Coronary artery (tissue), 2 donors: ENCODE measurements around the gene CD40.

ENCODE experiments used
- DNase-seq: peaks from one replicate; pipeline ENCODE4 v3.0.0-alpha.2; 2017; ENCODE audit warnings: low spot score
- H3K27ac ChIP-seq, 2 donors: fragments of 200-600 bp; sonication (generic); one replicate each; pipeline ENCODE4 v1.5.1; 2016 to 2019
- H3K4me3 ChIP-seq: fragments of 200-600 bp; sonication (generic); 2 replicates; pipeline ENCODE4 v1.5.1; 2016; ENCODE audit warnings: mild to moderate bottlenecking, moderate library complexity
- TF ChIP-seq, protein P1 (sequence below): fragments of 200-600 bp; sonication (generic); IDR thresholded peaks from one replicate; pipeline ENCODE4 v1.5.1; 2019; ENCODE audit warnings: antibody characterized with exemption

The CD40 gene

GRCh38 chr20:46122516-46123481 lies 4.7 kb downstream of the CD40 start:
- Histone ChIP-seq H3K27ac (no peak overlapping the region), H3K4me3 (no peak overlapping the region)
- DNase-seq: peak; percentile 33
- TF ChIP-seq, protein P1, sequence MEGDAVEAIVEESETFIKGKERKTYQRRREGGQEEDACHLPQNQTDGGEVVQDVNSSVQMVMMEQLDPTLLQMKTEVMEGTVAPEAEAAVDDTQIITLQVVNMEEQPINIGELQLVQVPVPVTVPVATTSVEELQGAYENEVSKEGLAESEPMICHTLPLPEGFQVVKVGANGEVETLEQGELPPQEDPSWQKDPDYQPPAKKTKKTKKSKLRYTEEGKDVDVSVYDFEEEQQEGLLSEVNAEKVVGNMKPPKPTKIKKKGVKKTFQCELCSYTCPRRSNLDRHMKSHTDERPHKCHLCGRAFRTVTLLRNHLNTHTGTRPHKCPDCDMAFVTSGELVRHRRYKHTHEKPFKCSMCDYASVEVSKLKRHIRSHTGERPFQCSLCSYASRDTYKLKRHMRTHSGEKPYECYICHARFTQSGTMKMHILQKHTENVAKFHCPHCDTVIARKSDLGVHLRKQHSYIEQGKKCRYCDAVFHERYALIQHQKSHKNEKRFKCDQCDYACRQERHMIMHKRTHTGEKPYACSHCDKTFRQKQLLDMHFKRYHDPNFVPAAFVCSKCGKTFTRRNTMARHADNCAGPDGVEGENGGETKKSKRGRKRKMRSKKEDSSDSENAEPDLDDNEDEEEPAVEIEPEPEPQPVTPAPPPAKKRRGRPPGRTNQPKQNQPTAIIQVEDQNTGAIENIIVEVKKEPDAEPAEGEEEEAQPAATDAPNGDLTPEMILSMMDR: no peak

DNA sequence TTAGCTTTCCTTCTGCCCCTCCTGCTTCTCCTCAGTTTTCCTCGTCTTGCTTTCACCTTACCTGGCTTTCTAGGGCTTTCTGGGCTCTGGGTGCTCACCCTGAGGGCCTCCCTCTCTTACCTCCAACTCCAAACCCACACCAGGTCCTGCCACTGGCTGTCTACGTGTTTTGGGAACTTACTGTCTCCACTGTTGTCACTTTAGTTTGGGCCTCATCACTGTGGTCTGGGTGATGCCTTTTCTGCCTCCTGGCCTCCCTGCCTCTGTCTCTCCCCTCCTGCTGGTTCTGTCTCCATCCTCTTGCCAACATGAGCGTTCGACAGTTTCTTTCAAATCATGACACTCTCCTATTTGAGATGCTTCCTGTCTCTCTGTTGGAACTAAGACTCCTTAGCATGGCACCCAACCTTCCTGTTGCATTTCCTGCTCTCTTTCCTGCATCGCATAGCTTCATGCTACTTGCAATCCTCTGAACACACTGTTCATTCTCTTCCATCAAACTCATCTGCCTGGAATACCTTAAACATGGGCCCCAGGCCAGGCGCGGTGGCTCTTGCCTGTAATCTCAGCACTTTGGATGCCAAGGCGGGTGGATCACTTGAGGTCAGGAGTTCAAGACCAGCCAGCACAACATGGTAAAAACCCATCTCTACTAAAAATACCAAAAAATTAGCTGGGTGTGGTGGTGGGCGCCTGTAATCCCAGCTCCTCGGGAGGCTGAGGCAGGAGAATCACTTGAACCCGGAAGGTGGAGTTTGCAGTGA lies 5.5 kb downstream of the CD40 start:
- no peak for DNase-seq
- Histone ChIP-seq H3K4me3 (no peak overlapping the region), H3K27ac (no peak overlapping the region)
- TF ChIP-seq, protein P1: no peak

DNA sequence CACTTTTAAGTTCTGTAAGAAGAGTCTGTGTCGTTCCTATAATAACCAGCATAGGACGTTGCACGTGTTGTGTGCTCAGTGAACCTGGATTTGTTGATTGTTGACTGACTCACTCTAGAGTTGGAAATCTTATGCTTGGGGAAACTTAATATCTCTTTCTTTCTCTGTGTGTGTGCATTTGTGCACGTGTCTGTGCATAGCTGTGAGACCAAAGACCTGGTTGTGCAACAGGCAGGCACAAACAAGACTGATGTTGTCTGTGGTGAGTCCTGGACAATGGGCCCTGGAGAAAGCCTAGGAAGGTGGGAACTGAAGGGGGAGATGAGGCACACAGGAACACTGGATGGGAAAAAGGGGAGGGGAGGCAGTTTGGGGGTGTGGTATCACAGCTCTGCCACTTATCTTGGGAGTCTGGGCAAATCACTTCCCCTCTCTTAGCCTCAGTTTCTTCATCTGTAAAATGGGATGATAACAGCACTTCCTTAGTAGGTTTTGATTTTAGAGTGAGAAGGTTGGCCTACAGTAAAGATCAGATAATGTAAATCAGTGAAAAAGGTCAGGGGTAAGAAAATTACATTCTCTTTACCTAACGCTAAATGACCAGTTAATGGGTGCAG lies 8.4 kb downstream of the CD40 start:
- Histone ChIP-seq H3K4me3 (no peak overlapping the region), H3K27ac (no peak overlapping the region)
- no peak for DNase-seq
- TF ChIP-seq, protein P1: no peak

- Histone ChIP-seq H3K4me3 (no peak overlapping the region), H3K27ac (no peak overlapping the region)
- TF ChIP-seq, protein P1: no peak
- no peak for DNase-seq
Measured at GRCh38 chr20:46127396-46128010, 9.4 kb downstream of the CD40 start.

DNA sequence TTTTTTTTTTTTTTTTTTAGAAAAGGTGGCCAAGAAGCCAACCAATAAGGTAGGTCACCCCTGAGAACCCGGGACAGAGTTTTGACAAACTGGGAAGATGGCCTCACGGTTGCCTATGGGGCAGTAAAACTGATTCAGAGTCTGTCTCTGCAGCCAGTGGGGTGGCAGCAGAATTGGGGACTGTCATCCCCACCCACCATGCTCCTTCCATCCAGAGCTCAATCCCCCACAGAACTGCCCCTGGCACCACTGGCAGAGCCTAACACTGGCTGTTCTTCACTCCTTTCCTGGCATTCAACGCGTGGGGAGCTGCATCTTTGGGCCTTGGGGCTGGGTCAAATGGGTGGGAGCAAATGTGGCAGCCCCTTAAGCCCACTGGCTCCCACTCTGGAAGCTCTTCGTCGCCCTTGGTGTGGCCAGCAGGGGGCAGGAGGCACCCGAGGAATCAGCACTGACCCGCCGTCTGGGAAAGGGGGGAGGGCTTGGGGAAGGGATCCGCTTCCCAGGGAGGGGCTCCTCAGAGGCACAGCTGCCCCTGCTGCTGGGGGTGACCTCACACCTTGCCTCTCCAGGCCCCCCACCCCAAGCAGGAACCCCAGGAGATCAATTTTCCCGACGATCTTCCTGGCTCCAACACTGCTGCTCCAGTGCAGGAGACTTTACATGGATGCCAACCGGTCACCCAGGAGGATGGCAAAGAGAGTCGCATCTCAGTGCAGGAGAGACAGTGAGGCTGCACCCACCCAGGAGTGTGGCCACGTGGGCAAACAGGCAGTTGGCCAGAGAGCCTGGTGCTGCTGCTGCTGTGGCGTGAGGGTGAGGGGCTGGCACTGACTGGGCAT lies 10.4 kb downstream of the CD40 start:
- TF ChIP-seq, protein P1: peak; percentile 43
- Histone ChIP-seq H3K4me3 (no peak overlapping the region), H3K27ac (no peak overlapping the region)
- no peak for DNase-seq

GRCh38 chr20:46129955-46130481 lies 11.9 kb downstream of the CD40 start:
- H3K27ac ChIP-seq: no peak overlapping the region
- no peak for DNase-seq

More at GRCh38 chr20:46129955-46130481, 11.9 kb downstream of the CD40 start:
- TF ChIP-seq, protein P1: no peak
- H3K4me3 ChIP-seq: no peak overlapping the region
